H9 (cell line): ENCODE results near the gene BORA. TPM values are rescaled to one million over a fixed set of nuclear protein-coding genes. Genes with fewer than 3 reads are reported as not detected.

ENCODE experiments used
- DNase-seq: peaks from one replicate; pipeline ENCODE4 v3.0.0-alpha.2; 2017
- H2AFZ ChIP-seq: one replicate; pipeline ENCODE4 v1.6.1; 2013; ENCODE audit warnings: mild to moderate bottlenecking, low read length, control low read depth, moderate library complexity
- H2AK5ac ChIP-seq: 2 replicates; pipeline ENCODE4 v1.6.1; 2013; ENCODE audit warnings: low read length, control low read depth, mixed read lengths; ENCODE audit not compliant: insufficient read length
- H2BK120ac ChIP-seq: one replicate; pipeline ENCODE4 v1.6.1; 2013; ENCODE audit warnings: low read depth, mild to moderate bottlenecking, low read length, control low read depth, inconsistent platforms; ENCODE audit not compliant: poor library complexity, severe bottlenecking
- H2BK12ac ChIP-seq: 2 replicates; pipeline ENCODE4 v1.6.1; 2013; ENCODE audit warnings: low read length, control low read depth, mixed read lengths, low read depth; ENCODE audit not compliant: insufficient read length
- H2BK15ac ChIP-seq: 2 replicates; pipeline ENCODE4 v1.6.1; 2013; ENCODE audit warnings: low read depth, low read length, control low read depth
- H2BK20ac ChIP-seq: one replicate; pipeline ENCODE4 v1.6.1; 2013; ENCODE audit warnings: low read depth, mild to moderate bottlenecking, low read length, control low read depth, inconsistent platforms; ENCODE audit not compliant: poor library complexity, severe bottlenecking
- H2BK5ac ChIP-seq: 2 replicates; pipeline ENCODE4 v1.6.1; 2013; ENCODE audit warnings: low read length, control low read depth, mixed read lengths; ENCODE audit not compliant: insufficient read length
- H3K14ac ChIP-seq: 2 replicates; pipeline ENCODE4 v1.6.1; 2013; ENCODE audit warnings: low read length, control low read depth; ENCODE audit not compliant: insufficient read depth
- H3K18ac ChIP-seq: 2 replicates; pipeline ENCODE4 v1.6.1; 2013; ENCODE audit warnings: low read depth, mild to moderate bottlenecking, mixed read lengths, low read length, control low read depth; ENCODE audit not compliant: insufficient read length
- H3K23ac ChIP-seq: 2 replicates; pipeline ENCODE4 v1.6.1; 2013; ENCODE audit warnings: low read length, control low read depth, mixed read lengths, low read depth; ENCODE audit not compliant: insufficient read length
- H3K23me2 ChIP-seq: 2 replicates; pipeline ENCODE4 v1.6.1; 2013; ENCODE audit warnings: low read depth, mild to moderate bottlenecking, mixed read lengths, low read length, control low read depth; ENCODE audit not compliant: insufficient read length, poor library complexity, severe bottlenecking
- H3K27ac ChIP-seq: 2 replicates; pipeline ENCODE4 v1.5.1; 2013; ENCODE audit warnings: low read length, control low read depth, mixed read lengths, low read depth; ENCODE audit not compliant: insufficient read length
- H3K27me3 ChIP-seq: 2 replicates; pipeline ENCODE4 v1.6.1; 2013; ENCODE audit warnings: low read length, control low read depth, inconsistent platforms; ENCODE audit not compliant: insufficient read depth
- H3K4ac ChIP-seq: 2 replicates; pipeline ENCODE4 v1.6.1; 2013; ENCODE audit warnings: low read depth, mild to moderate bottlenecking, control low read depth, inconsistent platforms, low read length, moderate library complexity
- H3K4me1 ChIP-seq: 2 replicates; pipeline ENCODE4 v1.6.1; 2013; ENCODE audit warnings: low read length, control low read depth, inconsistent platforms; ENCODE audit not compliant: insufficient read depth
- H3K4me2 ChIP-seq: 2 replicates; pipeline ENCODE4 v1.6.1; 2013; ENCODE audit warnings: low read length, control low read depth, mixed read lengths; ENCODE audit not compliant: insufficient read length, insufficient read depth
- H3K56ac ChIP-seq: 2 replicates; pipeline ENCODE4 v1.6.1; 2013; ENCODE audit warnings: low read depth, mild to moderate bottlenecking, mixed read lengths, low read length, control low read depth; ENCODE audit not compliant: insufficient read length
- H3K79me1 ChIP-seq: 2 replicates; pipeline ENCODE4 v1.6.1; 2013; ENCODE audit warnings: low read depth, mild to moderate bottlenecking, moderate library complexity, low read length, control low read depth, inconsistent platforms; ENCODE audit not compliant: insufficient read depth, poor library complexity, severe bottlenecking
- H3K79me2 ChIP-seq: 2 replicates; pipeline ENCODE4 v1.6.1; 2013; ENCODE audit warnings: low read length, control low read depth, inconsistent platforms; ENCODE audit not compliant: insufficient read depth
- H3K9ac ChIP-seq: 2 replicates; pipeline ENCODE4 v1.6.1; 2013; ENCODE audit warnings: low read length, control low read depth, mixed read lengths; ENCODE audit not compliant: insufficient read length; ENCODE audit errors: extremely low read depth
- H3K9me3 ChIP-seq: one replicate; pipeline ENCODE4 v1.6.1; 2013; ENCODE audit warnings: low read depth, low read length, inconsistent platforms; ENCODE audit not compliant: control insufficient read depth
- H3T11ph ChIP-seq: one replicate; pipeline ENCODE4 v1.6.1; 2013; ENCODE audit warnings: mild to moderate bottlenecking, low read length, control low read depth, inconsistent platforms
- H4K20me1 ChIP-seq: one replicate; pipeline ENCODE4 v1.6.1; 2013; ENCODE audit not compliant: control insufficient read depth, insufficient read length, insufficient read depth
- H4K5ac ChIP-seq: 2 replicates; pipeline ENCODE4 v1.6.1; 2013; ENCODE audit warnings: low read depth, mild to moderate bottlenecking, mixed read lengths, low read length, control low read depth; ENCODE audit not compliant: insufficient read length
- H4K8ac ChIP-seq: replicated peaks from 2 replicates; pipeline ENCODE4 v1.6.1; 2013; ENCODE audit warnings: low read length, control low read depth, mixed read lengths, low read depth; ENCODE audit not compliant: insufficient read length
- H4K91ac ChIP-seq: 2 replicates; pipeline ENCODE4 v1.6.1; 2013; ENCODE audit warnings: low read depth, mild to moderate bottlenecking, moderate library complexity, mixed read lengths, low read length, control low read depth; ENCODE audit not compliant: insufficient read length
- H3K27ac Mint-ChIP-seq, 3 experiments: 2 replicates in 2 of 3; 3 replicates in 1 of 3; pipeline ENCODE4 v1.8.0; 2020 to 2021; ENCODE audit warnings: mixed read lengths in 3 of 3, mild to moderate bottlenecking in 1 of 3, moderate library complexity in 1 of 3
- H3K27me3 Mint-ChIP-seq: 2 replicates; pipeline ENCODE4 v1.8.0; 2021; ENCODE audit warnings: low read depth, mild to moderate bottlenecking, moderate library complexity, mixed read lengths
- H3K36me3 Mint-ChIP-seq, 3 experiments: 2 replicates in 2 of 3; 3 replicates in 1 of 3; pipeline ENCODE4 v1.8.0; 2020 to 2021; ENCODE audit warnings: low read depth in 3 of 3, mixed read lengths in 3 of 3; ENCODE audit not compliant: insufficient read depth in 1 of 3
- H3K4me1 Mint-ChIP-seq, 2 experiments: 2 replicates each; pipeline ENCODE4 v1.8.0; 2020; ENCODE audit warnings: mixed read lengths in 2 of 2
- H3K4me3 Mint-ChIP-seq, 2 experiments: 2 replicates in 1 of 2; 3 replicates in 1 of 2; pipeline ENCODE4 v1.8.0; 2020 to 2021; ENCODE audit warnings: mild to moderate bottlenecking in 2 of 2, mixed read lengths in 2 of 2, moderate library complexity in 1 of 2
- H3K9me3 Mint-ChIP-seq, 2 experiments: 2 replicates in 1 of 2; 3 replicates in 1 of 2; pipeline ENCODE4 v1.8.0; 2020; ENCODE audit warnings: mild to moderate bottlenecking in 2 of 2, mixed read lengths in 2 of 2, moderate library complexity in 1 of 2
- CTCF ChIP-seq: fragments of 200-600 bp; sonication (generic); conservative IDR thresholded peaks from 3 replicates; pipeline ENCODE4 v1.8.0; 2021; ENCODE audit warnings: antibody characterized with exemption, mild to moderate bottlenecking
- WGBS: extraction: QIAGEN DNeasy Blood & Tissue Kit; methylation state at CpG from one replicate; pipeline ENCODE4 v1.1.7; 2013; ENCODE audit warnings: missing lambda C conversion rate, low lambda C conversion rate, mixed read lengths; ENCODE audit not compliant: insufficient read length; ENCODE audit errors: extremely low coverage; 5-methylcytosine and 5-hydroxymethylcytosine counted together
- total RNA-seq: library from RNA; stranded (reverse); gene quantifications from 2 replicates; pipeline ENCODE4 v1.2.1, GENCODE V29; 2021

Gene BORA
- total RNA-seq, 1 experiment from 2014 or later: 16.5 TPM

DNA sequence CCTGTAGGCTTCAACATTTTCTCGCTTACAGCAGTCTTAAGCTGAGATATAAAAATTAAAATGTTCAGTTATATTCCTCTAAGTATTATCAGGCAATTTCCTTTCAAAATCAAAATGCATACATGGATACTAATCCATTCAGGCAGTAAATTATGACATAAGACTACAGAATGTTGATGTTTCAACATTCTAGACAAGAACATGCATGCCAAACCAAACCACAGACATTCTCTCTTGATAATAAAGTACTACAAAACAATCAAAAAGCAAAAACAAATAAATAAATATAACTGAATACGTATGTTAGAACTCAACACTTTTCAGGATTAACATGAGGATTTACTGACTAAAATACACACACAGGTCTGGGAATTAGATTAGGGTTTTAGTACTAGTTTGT lies 46.3 kb downstream of the BORA start:
- no peak overlapping the region for H3K18ac ChIP-seq
- Mint-ChIP-seq H3K27me3 (no peaks in the 10 kb centered on the region), H3K4me1 (no peaks in the 10 kb centered on the region), H3K27ac (no peak overlapping the region), H3K4me3 (no peak overlapping the region), H3K9me3 (no peaks in the 10 kb centered on the region), H3K36me3 (peaks cover 22 to 81% (median 77%) of the 10 kb centered on the region in 3 experiments; a peak in 6 of 7 replicates)
- H4K91ac ChIP-seq: no peak overlapping the region
- H2BK5ac ChIP-seq: no peak overlapping the region
- H3K14ac ChIP-seq: no peak overlapping the region
- H3K9me3 ChIP-seq: no peaks in the 10 kb centered on the region
- H3K4me1 ChIP-seq: no peaks in the 10 kb centered on the region
- no peak for TF ChIP-seq CTCF
- H3K9ac ChIP-seq: no peak overlapping the region
- H3K56ac ChIP-seq: no peak overlapping the region
- no peak overlapping the region for H2AFZ ChIP-seq
- no peaks in the 10 kb centered on the region for H3K79me1 ChIP-seq
- no peak overlapping the region for H4K8ac ChIP-seq
- H3K27ac ChIP-seq: no peak overlapping the region
- no peaks in the 10 kb centered on the region for H4K20me1 ChIP-seq
- no peak overlapping the region for H2AK5ac ChIP-seq
- H4K5ac ChIP-seq: no peak overlapping the region
- H2BK15ac ChIP-seq: no peak overlapping the region
- H3K4me2 ChIP-seq: no peak overlapping the region
- H2BK20ac ChIP-seq: no peak overlapping the region
- H3K23ac ChIP-seq: no peak overlapping the region
- H3K27me3 ChIP-seq: no peaks in the 10 kb centered on the region
- no peaks in the 10 kb centered on the region for H3K23me2 ChIP-seq
- WGBS: no CpG with 5 or more reads among the region's 2 CpGs
- H3K79me2 ChIP-seq: no peaks in the 10 kb centered on the region
- H3K4ac ChIP-seq: no peak overlapping the region
- H3T11ph ChIP-seq: no peak overlapping the region
- H2BK12ac ChIP-seq: no peak overlapping the region
- DNase-seq: no peak
- no peak overlapping the region for H2BK120ac ChIP-seq
